Sigmoid colon (tissue), 4 donors: ENCODE results near the gene CYP2S1.
A peak's percentile ranks its signal among the peaks of the same experiment; 100 is the strongest.

ENCODE experiments used
- CTCF ChIP-seq, 4 experiments: fragments of 450-650 bp in 3 of 4; fragments of 200-600 bp in 1 of 4; IDR thresholded peaks; one replicate each; pipeline ENCODE4 v1.5.1; 2016 to 2019; ENCODE audit warnings: antibody characterized with exemption in 4 of 4, mild to moderate bottlenecking in 3 of 4, moderate library complexity in 2 of 4
- EP300 ChIP-seq, 4 donors: sonication (generic); formaldehyde crosslinking; IDR thresholded peaks; one replicate each; pipeline ENCODE4 v1.6.1; 2017; ENCODE audit warnings: antibody characterized with exemption in 4 of 4
- POLR2A ChIP-seq, 2 donors: fragments of 450-650 bp; IDR thresholded peaks; one replicate each; pipeline ENCODE4 v1.6.1; 2016; ENCODE audit warnings: antibody characterized with exemption in 2 of 2, mild to moderate bottlenecking in 2 of 2, moderate library complexity in 2 of 2
- POLR2AphosphoS5 ChIP-seq, 4 donors: sonication (generic); formaldehyde crosslinking; IDR thresholded peaks; one replicate each; pipeline ENCODE4 v1.6.1; 2017; ENCODE audit warnings: antibody characterized with exemption in 4 of 4

GRCh38 chr19:41219924-41220567, 27.0 kb downstream of the CYP2S1 start:
- TF ChIP-seq CTCF (IDR thresholded peaks at IDR 0.05) (no peak), POLR2A (IDR thresholded peaks at IDR 0.05) (no peak), EP300 (IDR thresholded peaks at IDR 0.05) (no peak), POLR2AphosphoS5 (IDR thresholded peaks at IDR 0.05) (peak; percentile 39 to 69 (median 54))
